A673 (cell line): ENCODE data around the gene NUDT15.

Experiments
- CTCF ChIP-seq: fragments of 300-800, 200-600 bp; sonication (generic); conservative IDR thresholded peaks from 2 replicates; pipeline ENCODE4 v1.5.1; 2017; ENCODE audit warnings: low read depth, mild to moderate bottlenecking, antibody characterized with exemption, low read length, moderate library complexity, mixed read lengths
- EZH2 ChIP-seq: fragments of 200-600 bp; sonication (generic); IDR thresholded peaks from 2 replicates; pipeline ENCODE4 v1.6.1; 2017; ENCODE audit warnings: borderline replicate concordance, low read depth, mild to moderate bottlenecking, mixed read lengths, antibody characterized with exemption, low read length; ENCODE audit not compliant: poor library complexity, severe bottlenecking

DNA sequence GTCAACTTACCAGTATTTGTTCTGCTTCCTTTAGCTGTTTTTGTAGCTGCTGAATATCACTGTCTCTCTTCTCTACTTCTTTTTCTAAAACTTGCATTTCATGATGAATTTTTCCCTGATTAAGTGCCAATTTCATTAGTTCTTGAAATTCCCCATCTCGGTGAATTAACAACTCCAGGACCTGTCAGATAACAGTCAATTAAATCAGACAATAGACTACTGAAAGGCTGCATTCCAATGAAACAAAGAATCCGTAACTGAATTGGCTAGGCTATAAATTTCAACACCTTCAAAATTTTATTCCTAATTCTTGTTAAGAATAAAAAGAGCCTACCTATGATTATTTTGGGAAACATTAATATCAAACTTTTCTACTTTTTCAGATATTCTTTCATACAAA, 48.7 kb downstream of the NUDT15 start:
- no peak for TF ChIP-seq CTCF
- TF ChIP-seq EZH2 = no peak
